GM10248 (cell line): ENCODE results near the gene ADORA1.

Source experiments
- CTCF ChIA-PET: fragments of 300-600 bp; sonication (Branson Sonifier 250); formaldehyde crosslinking; extraction: SDS; loops from one replicate; lab custom pipeline; 2021; ENCODE audit warnings: antibody characterized with exemption; lab: Yijun Ruan, JAX
- POLR2A ChIA-PET: fragments of 350-650 bp; sonication (Branson Sonifier 250); formaldehyde crosslinking; extraction: SDS; loops from one replicate; lab custom pipeline; 2020; ENCODE audit warnings: antibody characterized with exemption; lab: Yijun Ruan, JAX
- DNase-seq: peaks from one replicate; pipeline ENCODE4 v3.0.0; 2012; ENCODE audit errors: extremely low spot score
- TF ChIP-seq, protein P1 (sequence below): IDR thresholded peaks from 2 replicates; pipeline ENCODE4 v1.5.1; 2012; ENCODE audit warnings: mild to moderate bottlenecking, low read depth; ENCODE audit errors: extremely low read depth, missing control alignments, control extremely low read depth

ADORA1 gene

DNA sequence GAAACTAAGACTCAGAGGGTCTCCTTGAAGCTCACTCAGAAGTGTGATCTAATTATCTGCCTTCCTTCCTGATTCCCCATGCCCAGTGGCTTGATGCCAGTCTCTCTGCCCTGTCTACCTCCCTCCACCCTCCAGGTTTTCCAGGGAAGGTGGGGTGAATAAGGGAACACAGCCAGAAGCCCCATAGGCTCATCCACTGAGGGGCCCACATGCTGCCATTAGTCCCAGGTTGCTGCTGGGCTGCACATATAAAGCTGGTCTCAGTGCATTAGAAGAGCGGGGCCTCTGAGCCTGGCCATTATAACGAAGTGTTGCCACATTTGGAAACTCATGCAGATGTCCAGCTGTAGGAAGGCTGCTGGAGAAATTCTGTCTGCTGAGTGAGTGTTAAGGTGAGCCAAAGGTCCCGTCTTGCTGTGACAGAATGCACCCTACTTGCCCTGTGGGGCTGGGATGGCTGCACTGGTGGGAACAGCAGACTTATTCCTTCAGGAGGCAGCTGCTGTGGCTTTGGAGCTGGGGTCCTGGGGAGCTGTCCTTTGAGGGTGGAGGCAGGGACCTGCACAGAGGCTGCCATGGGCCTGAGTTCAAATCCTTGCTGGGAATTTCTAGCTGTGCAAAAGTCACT is 2.9 kb downstream of the ADORA1 start:
- CTCF ChIA-PET = interaction anchor here (0.7 to 1.6 kb wide), 4 partner anchors 12 to 88 kb away, joined by 3 to 6 read pairs (median 4); no protein-coding TSS in a partner anchor
- POLR2A ChIA-PET = no interaction called here
- no peak for DNase-seq
- TF ChIP-seq, protein P1, sequence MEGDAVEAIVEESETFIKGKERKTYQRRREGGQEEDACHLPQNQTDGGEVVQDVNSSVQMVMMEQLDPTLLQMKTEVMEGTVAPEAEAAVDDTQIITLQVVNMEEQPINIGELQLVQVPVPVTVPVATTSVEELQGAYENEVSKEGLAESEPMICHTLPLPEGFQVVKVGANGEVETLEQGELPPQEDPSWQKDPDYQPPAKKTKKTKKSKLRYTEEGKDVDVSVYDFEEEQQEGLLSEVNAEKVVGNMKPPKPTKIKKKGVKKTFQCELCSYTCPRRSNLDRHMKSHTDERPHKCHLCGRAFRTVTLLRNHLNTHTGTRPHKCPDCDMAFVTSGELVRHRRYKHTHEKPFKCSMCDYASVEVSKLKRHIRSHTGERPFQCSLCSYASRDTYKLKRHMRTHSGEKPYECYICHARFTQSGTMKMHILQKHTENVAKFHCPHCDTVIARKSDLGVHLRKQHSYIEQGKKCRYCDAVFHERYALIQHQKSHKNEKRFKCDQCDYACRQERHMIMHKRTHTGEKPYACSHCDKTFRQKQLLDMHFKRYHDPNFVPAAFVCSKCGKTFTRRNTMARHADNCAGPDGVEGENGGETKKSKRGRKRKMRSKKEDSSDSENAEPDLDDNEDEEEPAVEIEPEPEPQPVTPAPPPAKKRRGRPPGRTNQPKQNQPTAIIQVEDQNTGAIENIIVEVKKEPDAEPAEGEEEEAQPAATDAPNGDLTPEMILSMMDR = no peak

DNA sequence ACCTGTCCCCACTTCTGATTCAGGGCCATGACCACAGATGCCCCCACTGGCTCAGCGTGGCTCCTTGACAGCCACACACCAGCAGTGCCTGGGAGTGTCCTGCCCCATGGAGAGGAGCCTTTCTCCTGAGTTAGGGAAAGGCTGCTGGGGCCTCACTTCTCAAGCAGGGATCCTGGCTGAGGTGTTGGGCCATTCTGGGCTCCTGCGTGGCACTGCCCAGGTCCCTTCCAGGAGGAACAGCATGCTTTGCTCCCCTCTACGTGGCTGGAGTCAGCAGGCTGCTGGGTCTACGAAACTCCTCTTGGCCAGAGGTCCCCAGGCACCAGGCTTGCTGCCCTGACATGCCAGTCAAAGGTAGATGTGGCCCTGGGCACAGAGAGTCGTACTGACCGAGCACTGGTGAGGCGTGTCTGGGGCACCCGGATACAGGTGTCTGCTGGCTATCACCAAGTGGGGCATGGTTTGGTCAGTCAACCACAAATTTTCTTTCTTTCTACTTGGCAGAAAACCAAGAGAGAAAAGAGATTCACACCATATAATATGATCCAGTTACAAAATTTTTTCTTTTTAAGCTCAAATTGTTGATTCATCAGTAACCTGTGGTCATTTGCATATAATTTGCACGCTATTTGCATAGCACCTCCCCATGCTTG is 4.1 kb downstream of the ADORA1 start:
- TF ChIP-seq, protein P1 = no peak
- CTCF ChIA-PET = interaction anchor here (1.0 to 3.4 kb wide), 4 partner anchors 9 to 136 kb away, joined by 3 to 11 read pairs (median 6); no protein-coding TSS in a partner anchor

DNA sequence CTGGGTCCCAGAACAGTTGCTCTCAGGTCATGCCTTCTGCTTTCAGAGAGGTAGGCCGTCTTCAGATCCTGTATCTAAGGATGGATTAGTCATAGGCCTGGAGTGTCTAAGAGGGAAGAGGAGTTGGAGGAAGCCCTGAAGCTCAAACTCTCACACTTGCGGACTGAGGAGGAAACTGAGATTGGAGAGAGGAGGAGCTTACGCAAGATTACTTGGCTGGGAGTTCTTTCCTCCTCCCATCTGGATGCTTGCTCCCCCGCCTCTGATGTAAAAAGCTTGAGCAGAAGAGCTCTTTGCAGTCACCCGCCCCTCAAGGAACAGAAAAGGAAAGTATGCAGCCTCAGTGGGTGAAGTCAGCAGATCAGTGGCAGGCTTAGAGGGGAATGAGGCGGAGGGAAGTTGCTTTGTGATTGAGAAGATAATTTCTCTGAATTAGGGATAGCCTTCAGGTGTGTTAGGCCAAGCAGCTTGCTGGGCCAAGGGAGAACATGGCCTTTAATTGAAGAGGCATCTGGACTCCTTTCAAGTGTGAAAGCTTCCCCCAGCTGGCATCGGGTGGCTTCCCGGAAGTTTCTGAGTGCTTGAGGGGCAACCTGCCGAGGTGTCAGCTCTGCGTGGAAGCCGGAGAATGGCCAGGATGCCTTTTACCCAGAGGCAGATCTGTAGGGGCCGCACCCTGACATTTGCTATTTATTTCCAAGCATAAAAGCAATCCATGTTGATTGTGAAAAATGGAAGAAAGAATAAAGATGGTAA is 6.6 kb downstream of the ADORA1 start:
- POLR2A ChIA-PET = no interaction called here
- TF ChIP-seq, protein P1 = no peak
- CTCF ChIA-PET = interaction anchor here (0.9 to 3.4 kb wide), 9 partner anchors 11 to 82 kb away, joined by 3 to 11 read pairs (median 5); no protein-coding TSS in a partner anchor
- no peak for DNase-seq

More for the DNA sequence above, 4.1 kb downstream of the ADORA1 start:
- DNase-seq = no peak
- POLR2A ChIA-PET = no interaction called here

DNA sequence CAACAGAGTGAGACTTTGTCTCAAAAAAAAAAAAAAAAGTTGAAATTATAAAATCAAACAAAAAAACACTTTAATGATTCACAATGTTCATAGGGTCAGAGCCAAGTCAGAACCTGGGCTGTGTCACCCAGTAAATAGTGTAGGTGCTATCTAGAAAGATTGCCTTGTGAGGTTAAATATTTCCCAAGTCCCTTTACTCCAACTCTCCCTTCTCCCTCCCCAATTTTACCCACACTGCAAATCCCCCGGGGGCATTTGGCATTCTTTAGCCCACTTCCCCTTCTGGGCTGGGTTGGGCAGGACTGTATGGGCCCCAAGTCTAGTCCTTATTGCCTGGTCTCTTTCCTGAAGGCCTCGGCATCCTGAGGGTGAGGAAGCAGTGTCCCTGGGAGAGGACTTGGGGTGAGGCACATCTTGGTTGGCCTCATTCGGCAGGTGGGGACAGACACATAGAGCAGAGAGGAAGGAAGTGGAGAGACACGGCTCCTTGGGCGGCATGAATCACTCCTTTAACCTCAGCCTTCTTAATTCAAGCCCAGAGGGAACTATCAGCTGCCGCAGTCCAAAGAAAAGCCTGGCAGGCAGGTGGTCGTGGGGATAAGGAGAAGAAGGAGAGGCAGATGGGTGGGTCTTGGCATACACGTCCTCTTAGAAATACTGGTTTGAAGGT is 8.2 kb downstream of the ADORA1 start:
- ChIA-PET POLR2A (no interaction called here), CTCF (interaction anchor here (1.2 kb wide), 1 partner anchor 17 kb away, joined by 3 read pairs; no protein-coding TSS in a partner anchor)
- TF ChIP-seq, protein P1 = no peak
- DNase-seq = no peak

DNA sequence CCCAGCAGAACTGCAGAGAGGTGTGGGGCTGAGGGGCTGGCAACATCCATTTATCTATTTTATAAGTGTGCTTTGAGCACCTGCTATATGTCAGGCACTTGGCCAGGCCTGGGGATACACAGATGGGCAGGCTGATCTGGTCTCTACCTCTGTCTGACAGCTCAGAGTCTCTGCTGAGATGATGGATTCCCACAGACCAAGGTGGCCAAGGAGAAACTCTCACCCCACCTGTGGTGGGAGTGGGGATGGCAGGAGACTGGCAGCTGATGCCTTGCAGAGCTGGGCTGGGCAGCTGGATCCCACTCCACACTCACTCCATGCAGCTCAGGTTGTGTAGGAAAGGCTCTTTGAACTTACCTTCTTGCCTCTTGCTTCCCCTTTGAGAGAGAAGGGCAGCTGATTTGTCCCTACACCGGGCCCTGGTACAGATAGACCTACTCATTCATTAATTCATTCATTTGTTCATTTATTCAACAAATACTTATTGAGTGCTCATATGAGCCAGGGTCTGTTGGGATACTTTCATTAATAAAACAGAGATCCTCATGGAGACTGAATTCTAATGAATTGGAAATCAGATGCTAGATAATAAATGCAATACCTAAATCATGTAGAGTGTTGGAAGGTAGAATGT is 9.0 kb downstream of the ADORA1 start:
- ChIA-PET POLR2A (no interaction called here), CTCF (interaction anchor here (1.2 kb wide), 1 partner anchor 18 kb away, joined by 3 read pairs; no protein-coding TSS in a partner anchor)
- no peak for DNase-seq
- TF ChIP-seq, protein P1 = no peak
